Fibroblast of the aortic adventitia (primary cell): ENCODE data around the gene CACNA1I. TPM values are rescaled to one million over a fixed set of nuclear protein-coding genes. Genes with fewer than 3 reads are reported as not detected.
A peak's percentile ranks its signal among the peaks of the same experiment; 100 is the strongest.

Experiments used
- DNase-seq: peaks from one replicate; pipeline ENCODE4 v3.0.0-alpha.2; 2010; ENCODE audit warnings: low read depth
- H3K4me3 ChIP-seq: 2 replicates; pipeline ENCODE4 v1.5.1; 2011; ENCODE audit warnings: low read depth, mild to moderate bottlenecking, control low read depth, low read length, moderate library complexity
- CTCF ChIP-seq: IDR thresholded peaks from 2 replicates; pipeline ENCODE4 v1.5.1; 2011; ENCODE audit warnings: mild to moderate bottlenecking, low read length, control low read depth, inconsistent platforms; ENCODE audit not compliant: insufficient read depth
- total RNA-seq: library from RNA; depleted of rRNA; stranded (reverse); fragments of >200 nt; gene quantifications from 2 replicates; pipeline ENCODE4 v1.2.3, GENCODE V29; 2012; ENCODE audit warnings: low replicate concordance

The CACNA1I gene
- total RNA-seq, 1 donor: under 0.01 TPM

GRCh38 chr22:39629851-39630250 lies 59.3 kb downstream of the CACNA1I start:
- no peak for DNase-seq
- no peak for TF ChIP-seq CTCF
- H3K4me3 ChIP-seq: no peak overlapping the region

DNA sequence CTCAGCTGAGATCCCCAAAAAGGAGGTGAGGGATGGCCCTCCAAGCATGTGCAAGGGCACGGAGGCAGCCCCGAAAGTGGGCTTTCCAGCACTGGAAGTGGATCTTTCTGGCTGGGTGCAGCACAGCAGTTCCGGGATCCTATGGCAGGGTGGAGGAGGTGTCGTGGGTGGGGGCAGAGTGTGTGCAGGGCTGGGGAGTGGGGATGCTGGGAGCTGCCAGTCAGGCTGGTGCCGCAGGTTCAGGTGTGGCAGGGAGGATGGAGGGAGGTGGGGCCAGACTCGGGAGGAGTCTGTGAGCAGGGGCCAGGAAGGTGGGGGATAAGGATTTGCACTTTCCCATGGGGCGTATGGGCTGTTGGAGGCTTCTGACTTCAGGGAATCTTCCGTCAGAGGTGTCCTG lies 60.2 kb downstream of the CACNA1I start:
- TF ChIP-seq CTCF: no peak
- DNase-seq: no peak

GRCh38 chr22:39631381-39632286 lies 61.1 kb downstream of the CACNA1I start:
- DNase-seq: no peak
- no peak overlapping the region for H3K4me3 ChIP-seq
- TF ChIP-seq CTCF: no peak

More for the DNA sequence above, 60.2 kb downstream of the CACNA1I start:
- H3K4me3 ChIP-seq: no peak overlapping the region

GRCh38 chr22:39634530-39635405 lies 64.2 kb downstream of the CACNA1I start:
- no peak for TF ChIP-seq CTCF
- peak; percentile 81 for DNase-seq
- no peak overlapping the region for H3K4me3 ChIP-seq

GRCh38 chr22:39635719-39636118 lies 65.2 kb downstream of the CACNA1I start:
- H3K4me3 ChIP-seq: no peak overlapping the region
- DNase-seq: no peak
- TF ChIP-seq CTCF: no peak

GRCh38 chr22:39638958-39639357 lies 68.4 kb downstream of the CACNA1I start:
- peak; percentile 4 for DNase-seq
- no peak for TF ChIP-seq CTCF
- no peak overlapping the region for H3K4me3 ChIP-seq
